Common myeloid progenitor, CD34-positive (primary cell): Measurements from ENCODE around the gene RAPSN.

ENCODE experiments used
- CTCF ChIA-PET: fragments of 350-600 bp; sonication (Branson Sonifier 250); formaldehyde crosslinking; loops from one replicate; lab custom pipeline; 2021; ENCODE audit warnings: antibody characterized with exemption; lab: Charles Lee
- POLR2A ChIA-PET: fragments of 350-600 bp; sonication (Branson Sonifier 250); formaldehyde crosslinking; loops from one replicate; lab custom pipeline; 2021; ENCODE audit warnings: antibody characterized with exemption; lab: Charles Lee
- DNase-seq, 3 donors: peaks; one replicate each; pipeline versions ENCODE4 v3.0.0 to v3.0.0-alpha.2; 2013
- H3K27ac ChIP-seq, 2 experiments: 1 replicate in 1 of 2; 2 replicates in 1 of 2; pipeline ENCODE4 v1.7.0; 2013; ENCODE audit warnings: inconsistent platforms in 2 of 2, low read length in 2 of 2, mild to moderate bottlenecking in 2 of 2, low read depth in 1 of 2, moderate library complexity in 1 of 2; ENCODE audit not compliant: severe bottlenecking in 2 of 2, insufficient read depth in 1 of 2, poor library complexity in 1 of 2
- H3K27me3 ChIP-seq, 5 experiments: replicated peaks in 2 of 5; 1 replicate in 3 of 5; 2 replicates in 2 of 5; pipeline versions ENCODE4 v1.6.1 to v1.7.0; 2013; ENCODE audit warnings: low read length in 4 of 5, mild to moderate bottlenecking in 2 of 5, moderate library complexity in 2 of 5, inconsistent platforms in 1 of 5; ENCODE audit not compliant: insufficient read depth in 5 of 5, control insufficient read depth in 4 of 5
- H3K36me3 ChIP-seq, 4 experiments: 1 replicate in 2 of 4; 2 replicates in 2 of 4; pipeline versions ENCODE4 v1.6.1 to v1.7.0; 2013; ENCODE audit warnings: low read length in 3 of 4, control low read depth in 1 of 4, mild to moderate bottlenecking in 1 of 4; ENCODE audit not compliant: control insufficient read depth in 4 of 4, insufficient read depth in 4 of 4
- H3K4me1 ChIP-seq, 4 experiments: 1 replicate in 3 of 4; 2 replicates in 1 of 4; pipeline versions ENCODE4 v1.6.1 to v1.7.1; 2013; ENCODE audit warnings: low read length in 3 of 4, mild to moderate bottlenecking in 3 of 4, control low read depth in 1 of 4, inconsistent platforms in 1 of 4, moderate library complexity in 1 of 4; ENCODE audit not compliant: control insufficient read depth in 4 of 4, insufficient read depth in 4 of 4; ENCODE audit errors: control extremely low read depth in 1 of 4
- H3K4me3 ChIP-seq, 7 experiments: 1 replicate in 4 of 7; 2 replicates in 3 of 7; pipeline versions ENCODE4 v1.5.1 to v1.7.0; 2013; ENCODE audit warnings: mild to moderate bottlenecking in 7 of 7, low read length in 6 of 7, moderate library complexity in 6 of 7, inconsistent platforms in 2 of 7, low read depth in 2 of 7, control low read depth in 1 of 7; ENCODE audit not compliant: insufficient read depth in 4 of 7, control insufficient read depth in 1 of 7; ENCODE audit errors: extremely low read depth in 1 of 7
- H3K9me3 ChIP-seq, 5 experiments: 1 replicate in 4 of 5; 2 replicates in 1 of 5; pipeline versions ENCODE4 v1.6.1 to v1.7.1; 2013; ENCODE audit warnings: low read length in 4 of 5, mild to moderate bottlenecking in 2 of 5, inconsistent platforms in 1 of 5, low read depth in 1 of 5, moderate library complexity in 1 of 5; ENCODE audit not compliant: control insufficient read depth in 4 of 5, insufficient read depth in 2 of 5; ENCODE audit errors: control extremely low read depth in 1 of 5
- WGBS: methylation state at CpG from one replicate; pipeline ENCODE4 v1.1.5; 2013; ENCODE audit not compliant: insufficient coverage; 5-methylcytosine and 5-hydroxymethylcytosine counted together

RAPSN gene

DNA sequence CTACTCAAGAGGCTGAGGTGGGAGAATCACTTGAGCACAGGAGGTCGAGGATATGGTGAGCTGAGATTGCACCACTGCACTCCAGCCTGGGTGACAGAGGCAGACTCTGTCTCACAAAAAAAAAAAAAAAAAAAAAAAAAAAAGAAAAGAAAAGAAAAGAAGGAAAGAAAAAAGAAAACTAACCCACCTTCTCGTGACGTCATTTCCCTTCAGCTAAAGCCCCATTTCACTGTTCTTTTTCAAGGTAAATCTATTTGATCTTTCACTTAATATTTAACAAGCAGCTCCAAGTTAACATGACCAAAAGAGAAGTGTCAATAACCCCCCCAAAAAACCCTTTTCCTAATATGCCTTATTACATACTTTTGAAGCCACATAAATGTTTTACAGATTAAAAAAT is 5.1 kb downstream of the RAPSN start:
- no peaks in the 10 kb centered on the region for H3K4me1 ChIP-seq
- ChIA-PET POLR2A (no interaction called here), CTCF (no interaction called here)
- no peak overlapping the region for H3K27ac ChIP-seq
- H3K4me3 ChIP-seq: no peak overlapping the region
- H3K9me3 ChIP-seq: no peaks in the 10 kb centered on the region
- H3K27me3 ChIP-seq: no peaks in the 10 kb centered on the region
- no peak for DNase-seq
- no CpG with 5 or more reads among the region's 3 CpGs for WGBS
- no peaks in the 10 kb centered on the region for H3K36me3 ChIP-seq

- Histone ChIP-seq H3K36me3 (no peaks in the 10 kb centered on the region), H3K27ac (no peak overlapping the region), H3K4me1 (no peaks in the 10 kb centered on the region), H3K4me3 (no peak overlapping the region), H3K9me3 (no peaks in the 10 kb centered on the region), H3K27me3 (no peaks in the 10 kb centered on the region)
- peak in 2 of 3 donors; percentile 13 to 17 for DNase-seq
- ChIA-PET CTCF (interaction anchor here (0.8 kb wide), 1 partner anchor 19 kb away, joined by 3 read pairs; no protein-coding TSS in a partner anchor), POLR2A (no interaction called here)
- WGBS: 100% methylated on average over 7 of the region's 12 CpGs
Measured at GRCh38 chr11:47443028-47443700, 5.8 kb downstream of the RAPSN start.

DNA sequence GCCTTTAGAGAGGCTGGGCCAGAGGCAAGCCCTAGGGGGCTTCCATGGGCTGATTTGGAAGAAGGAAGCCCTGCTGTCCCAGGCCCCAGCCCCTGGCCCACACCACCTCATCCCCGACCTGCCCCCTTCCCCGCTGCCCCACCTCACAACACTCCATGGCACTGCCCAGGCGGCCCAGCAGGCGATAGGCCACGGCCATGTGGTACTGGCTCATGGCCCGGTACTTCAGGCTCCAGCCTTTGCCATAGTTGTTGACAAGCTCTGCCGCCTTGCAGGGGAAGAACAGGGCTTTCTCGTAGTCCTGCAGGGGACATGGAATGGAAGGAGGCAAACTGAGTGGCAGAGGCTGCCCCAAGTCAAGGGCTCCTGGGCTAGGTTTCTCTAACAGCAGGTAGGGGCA is 6.4 kb downstream of the RAPSN start:
- H3K27ac ChIP-seq: no peak overlapping the region
- H3K36me3 ChIP-seq: no peaks in the 10 kb centered on the region
- ChIA-PET CTCF (interaction anchor here (0.9 kb wide), 1 partner anchor 11 kb away, joined by 3 read pairs; no protein-coding TSS in a partner anchor), POLR2A (no interaction called here)
- H3K4me3 ChIP-seq: no peak overlapping the region
- WGBS: 91% methylated on average over 8 of the region's 8 CpGs
- no peaks in the 10 kb centered on the region for H3K9me3 ChIP-seq
- H3K27me3 ChIP-seq: no peaks in the 10 kb centered on the region
- H3K4me1 ChIP-seq: no peaks in the 10 kb centered on the region
- DNase-seq: no peak

- Histone ChIP-seq H3K27ac (no peak overlapping the region), H3K4me3 (no peak overlapping the region), H3K4me1 (no peaks in the 10 kb centered on the region), H3K27me3 (no peaks in the 10 kb centered on the region), H3K9me3 (no peaks in the 10 kb centered on the region), H3K36me3 (no peaks in the 10 kb centered on the region)
- no peak for DNase-seq
- WGBS: 97% methylated on average over 12 of the region's 12 CpGs
- ChIA-PET POLR2A (no interaction called here), CTCF (interaction anchor here (0.5 to 1.6 kb wide), 4 partner anchors 8 to 248 kb away, joined by 3 to 4 read pairs (median 3); no protein-coding TSS in a partner anchor)
Measured at GRCh38 chr11:47441421-47441820, 7.5 kb downstream of the RAPSN start.

DNA sequence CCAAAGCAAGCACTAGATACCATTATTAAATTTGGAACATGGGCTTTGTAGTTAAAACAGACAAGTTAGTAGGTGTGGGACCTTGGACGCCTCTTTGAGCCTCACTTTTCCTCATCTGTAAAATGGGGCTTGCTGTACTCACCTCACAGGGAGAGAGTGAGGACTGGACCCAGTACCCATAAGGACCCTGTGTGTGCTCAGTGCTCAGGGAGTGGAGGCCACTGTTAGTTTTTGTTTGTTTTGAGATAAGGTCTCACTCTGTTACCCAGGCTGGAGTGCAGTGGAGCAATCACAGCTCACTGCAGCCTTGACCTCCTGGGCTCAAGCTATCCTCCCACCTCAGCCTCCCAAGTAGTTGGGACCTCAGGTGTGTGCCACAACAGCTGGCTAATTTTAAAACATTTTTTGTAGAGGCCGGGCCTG is 8.9 kb downstream of the RAPSN start:
- 81% methylated on average over 2 of the region's 2 CpGs for WGBS
- no peak overlapping the region for H3K4me3 ChIP-seq
- POLR2A ChIA-PET: no interaction called here
- H3K27ac ChIP-seq: no peak overlapping the region
- CTCF ChIA-PET: interaction anchor here (1.6 kb wide), 1 partner anchor 10 kb away, joined by 4 read pairs; no protein-coding TSS in a partner anchor
- H3K36me3 ChIP-seq: no peaks in the 10 kb centered on the region
- H3K9me3 ChIP-seq: no peaks in the 10 kb centered on the region
- H3K27me3 ChIP-seq: no peaks in the 10 kb centered on the region
- DNase-seq: no peak
- no peaks in the 10 kb centered on the region for H3K4me1 ChIP-seq

GRCh38 chr11:47438721-47439120 is 10.2 kb downstream of the RAPSN start:
- H3K9me3 ChIP-seq: no peaks in the 10 kb centered on the region
- H3K27ac ChIP-seq: no peak overlapping the region
- H3K36me3 ChIP-seq: no peaks in the 10 kb centered on the region
- H3K27me3 ChIP-seq: no peaks in the 10 kb centered on the region
- DNase-seq: no peak
- no peaks in the 10 kb centered on the region for H3K4me1 ChIP-seq
- POLR2A ChIA-PET: no interaction called here
- 96% methylated on average over 15 of the region's 18 CpGs for WGBS
- H3K4me3 ChIP-seq: no peak overlapping the region
- CTCF ChIA-PET: no interaction called here

DNA sequence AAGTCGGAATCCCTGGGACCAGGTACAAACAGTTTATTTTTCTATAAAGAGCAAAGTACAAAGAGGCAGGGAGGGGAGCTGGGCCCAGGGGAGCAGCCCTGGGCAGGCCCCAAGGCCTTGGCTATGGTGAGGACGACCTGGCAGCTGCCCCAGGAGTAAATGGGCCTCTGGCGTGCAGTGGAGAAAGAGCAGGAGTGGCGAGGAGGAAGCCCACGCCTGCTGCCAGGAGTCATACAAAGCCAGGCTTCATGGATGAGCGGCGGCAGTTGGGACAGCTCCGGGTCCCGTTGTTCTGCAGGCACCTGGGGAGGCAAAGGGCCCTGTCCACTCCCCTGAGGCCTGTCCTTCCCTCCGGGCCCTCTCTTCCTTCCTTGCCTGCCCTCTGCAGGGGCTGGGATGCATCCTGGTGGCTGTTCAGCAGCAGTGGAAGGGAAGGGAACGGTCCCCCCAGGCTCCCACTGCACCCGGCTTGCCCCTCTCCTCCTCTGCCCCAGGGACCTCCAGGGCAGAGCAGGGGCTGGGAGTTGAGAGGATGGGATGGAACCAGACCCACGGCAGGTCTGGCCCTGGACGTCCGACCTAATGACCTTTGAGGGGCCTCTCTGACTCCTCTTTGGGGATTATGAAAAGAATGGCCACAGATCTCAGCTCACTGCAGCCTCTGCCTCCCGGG is 11.1 kb downstream of the RAPSN start:
- POLR2A ChIA-PET: no interaction called here
- Histone ChIP-seq H3K27ac (no peak overlapping the region), H3K36me3 (no peaks in the 10 kb centered on the region), H3K27me3 (no peaks in the 10 kb centered on the region), H3K9me3 (no peaks in the 10 kb centered on the region), H3K4me3 (no peak overlapping the region), H3K4me1 (no peaks in the 10 kb centered on the region)
- WGBS: 95% methylated on average over 13 of the region's 16 CpGs
- CTCF ChIA-PET: interaction anchor here (1.2 kb wide), 1 partner anchor 15 kb away, joined by 3 read pairs; no protein-coding TSS in a partner anchor
- no peak for DNase-seq
